Ishikawa (cell line): ENCODE measurements around the gene TBX2.

ENCODE experiments used
- REST ChIP-seq: IDR thresholded peaks from 2 replicates; pipeline ENCODE4 v1.6.1; 2012; ENCODE audit warnings: low read depth, mild to moderate bottlenecking
- TAF1 ChIP-seq: IDR thresholded peaks from 2 replicates; pipeline ENCODE4 v1.6.1; 2012; ENCODE audit warnings: low read depth, mild to moderate bottlenecking

DNA sequence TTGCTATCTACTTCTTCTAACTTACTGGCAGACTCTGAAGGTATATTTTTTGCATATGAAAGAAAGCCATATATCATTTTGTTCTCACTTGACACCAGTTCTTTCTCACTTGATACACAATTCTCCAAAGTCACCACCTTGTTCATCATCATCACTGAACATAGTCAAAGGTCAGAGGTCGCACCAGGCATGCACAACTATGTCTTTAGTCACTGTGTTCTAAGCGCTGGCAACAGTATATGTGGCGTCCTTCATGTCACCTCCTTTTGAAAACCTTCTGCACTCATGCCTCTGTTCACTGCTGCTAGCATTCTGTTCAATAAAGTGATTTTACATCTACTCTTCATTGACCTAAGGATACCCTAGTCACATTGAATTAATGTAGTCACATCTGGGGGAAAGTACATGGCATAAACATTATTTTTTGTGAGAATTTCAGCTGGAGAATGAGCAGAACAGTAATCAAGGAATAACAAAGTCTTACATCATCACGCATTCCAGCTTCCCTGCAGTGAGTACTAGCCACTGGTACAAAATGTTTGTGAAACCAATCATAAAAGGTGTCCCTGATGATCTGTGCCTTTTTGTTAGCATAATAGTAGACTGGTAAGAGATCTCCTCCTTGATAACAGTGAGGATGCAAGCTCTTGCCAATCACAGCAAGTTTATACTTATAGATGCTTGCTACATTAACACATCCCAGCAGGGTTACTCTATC, 32.1 kb downstream of the TBX2 start:
- no peak for TF ChIP-seq TAF1
- no peak for TF ChIP-seq REST
